Gastroesophageal sphincter (tissue), 4 donors: ENCODE measurements around the gene CPNE1. TPM values are rescaled to one million over a fixed set of nuclear protein-coding genes. Genes with fewer than 3 reads are reported as not detected.

Experiments
- ATAC-seq: fragments of 150-250 bp; one replicate; pipeline ENCODE4 v1.9.1; 2016; ENCODE audit warnings: mild to moderate bottlenecking, moderate library complexity
- H3K27ac ChIP-seq, 4 donors: fragments of 200-600 bp; sonication (generic) in 3 of 4; 1 replicate in 3 of 4; 2 replicates in 1 of 4; pipeline ENCODE4 v1.5.1; 2016 to 2019
- H3K27me3 ChIP-seq: fragments of 200-600 bp; sonication (generic); one replicate; pipeline ENCODE4 v1.5.1; 2019
- H3K36me3 ChIP-seq, 2 donors: fragments of 200-600 bp; sonication (generic); one replicate each; pipeline ENCODE4 v1.5.1; 2019; ENCODE audit warnings: control low read depth in 1 of 2
- H3K4me1 ChIP-seq, 3 donors: fragments of 200-600 bp; sonication (generic); 1 replicate in 2 of 3; 2 replicates in 1 of 3; pipeline ENCODE4 v1.5.1; 2016 to 2019; ENCODE audit warnings: control low read depth in 2 of 3
- H3K4me3 ChIP-seq, 2 donors: fragments of 200-600 bp; sonication (generic); one replicate each; pipeline ENCODE4 v1.5.1; 2019; ENCODE audit warnings: mild to moderate bottlenecking in 1 of 2, moderate library complexity in 1 of 2
- H3K9me3 ChIP-seq, 3 donors: fragments of 200-600 bp; sonication (generic); one replicate each; pipeline ENCODE4 v1.5.1; 2017 to 2019; ENCODE audit warnings: control low read depth in 2 of 3
- CTCF ChIP-seq, 4 experiments: fragments of 200-600 bp in 2 of 4; fragments of 450-650 bp in 2 of 4; sonication (generic) in 1 of 4; IDR thresholded peaks; one replicate each; pipeline ENCODE4 v1.5.1; 2017 to 2019; ENCODE audit warnings: antibody characterized with exemption in 4 of 4, mild to moderate bottlenecking in 2 of 4, moderate library complexity in 2 of 4
- EP300 ChIP-seq: sonication (generic); formaldehyde crosslinking; IDR thresholded peaks from one replicate; pipeline ENCODE4 v1.6.1; 2017; ENCODE audit warnings: antibody characterized with exemption, mild to moderate bottlenecking
- POLR2A ChIP-seq, 2 donors: fragments of 450-650 bp; IDR thresholded peaks; one replicate each; pipeline ENCODE4 v1.6.1; 2017; ENCODE audit warnings: antibody characterized with exemption in 2 of 2, mild to moderate bottlenecking in 2 of 2, moderate library complexity in 1 of 2
- POLR2AphosphoS5 ChIP-seq: sonication (generic); formaldehyde crosslinking; IDR thresholded peaks from one replicate; pipeline ENCODE4 v1.6.1; 2017; ENCODE audit warnings: antibody characterized with exemption
- WGBS, 2 donors: methylation state at CpG; one replicate each; pipeline ENCODE4 v1.1.5; 2018; ENCODE audit warnings: low coverage in 1 of 2; 5-methylcytosine and 5-hydroxymethylcytosine counted together
- total RNA-seq, 4 donors: library from RNA; depleted of rRNA; stranded (reverse); fragments of >200 nt; gene quantifications; one replicate each; pipeline ENCODE4 v1.1.0, GENCODE V29; 2016

CPNE1 gene
- total RNA-seq, 4 donors from 2014 or later = 43.8 to 131 (median 95.2) TPM

DNA sequence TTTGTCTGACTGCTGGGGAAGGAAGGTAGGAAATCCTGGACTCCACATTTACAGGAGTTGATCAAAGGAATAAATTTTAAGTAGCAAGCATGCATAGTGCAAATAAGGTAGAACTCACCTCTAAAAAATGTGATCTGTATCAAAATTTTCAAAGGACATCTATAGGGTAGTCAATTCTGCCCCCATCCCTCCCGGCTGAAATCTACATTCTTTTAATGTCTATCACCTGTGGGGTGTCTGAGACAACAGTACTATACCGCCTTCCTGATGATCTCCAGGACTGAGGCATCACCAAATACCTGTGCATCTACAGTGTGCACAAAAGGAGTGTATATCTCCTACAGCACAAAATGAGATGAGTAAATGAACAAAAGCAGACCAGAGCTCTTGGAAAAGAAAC lies 19.9 kb downstream of the CPNE1 start:
- Histone ChIP-seq H3K27ac (no peak overlapping the region), H3K27me3 (no peaks in the 10 kb centered on the region), H3K9me3 (no peaks in the 10 kb centered on the region), H3K4me3 (no peak overlapping the region), H3K4me1 (peaks cover 0 to 52% (median 7%) of the 10 kb centered on the region in 3 donors), H3K36me3 (no peaks in the 10 kb centered on the region)
- ATAC-seq = no peak
- WGBS, 2 donors = 75 to 90% methylated on average over 2 of the region's 2 CpGs
- TF ChIP-seq POLR2A (IDR thresholded peaks at IDR 0.05) (no peak), EP300 (no peak), CTCF (IDR thresholded peaks at IDR 0.05) (no peak), POLR2AphosphoS5 (no peak)

DNA sequence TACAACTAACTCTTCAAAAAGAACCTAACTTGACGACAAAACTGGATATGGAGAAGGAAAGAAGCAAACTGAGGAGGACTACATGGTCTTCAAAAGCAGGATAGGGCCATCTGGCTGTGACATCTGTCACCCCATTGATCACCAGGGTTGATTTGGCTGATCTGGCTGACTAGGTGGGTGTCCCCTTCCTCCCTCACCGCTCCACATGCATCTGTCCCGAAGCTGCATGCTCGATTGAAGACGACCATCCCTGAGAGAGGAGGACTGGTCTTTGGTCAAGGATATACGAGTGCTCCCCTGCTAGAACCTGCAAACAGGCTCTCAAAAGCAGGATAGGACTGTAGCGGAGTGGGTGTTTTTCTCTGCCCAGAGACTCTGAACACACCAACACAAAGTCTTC lies 21.7 kb downstream of the CPNE1 start:
- Histone ChIP-seq H3K36me3 (no peaks in the 10 kb centered on the region), H3K4me3 (no peak overlapping the region), H3K4me1 (peaks cover 0 to 48% (median 0%) of the 10 kb centered on the region in 3 donors), H3K9me3 (no peaks in the 10 kb centered on the region), H3K27me3 (no peaks in the 10 kb centered on the region), H3K27ac (no peak overlapping the region)
- no peak for ATAC-seq
- 70 to 84% methylated on average over 2 to 5 of the region's 7 CpGs for WGBS, 2 donors
- TF ChIP-seq CTCF (IDR thresholded peaks at IDR 0.05) (no peak), EP300 (no peak), POLR2A (IDR thresholded peaks at IDR 0.05) (no peak), POLR2AphosphoS5 (no peak)

- Histone ChIP-seq H3K36me3 (no peaks in the 10 kb centered on the region), H3K27me3 (no peaks in the 10 kb centered on the region), H3K27ac (no peak overlapping the region), H3K4me1 (peaks cover 0 to 40% (median 0%) of the 10 kb centered on the region in 3 donors), H3K4me3 (no peak overlapping the region), H3K9me3 (no peaks in the 10 kb centered on the region)
- no peak for ATAC-seq
- WGBS, 2 donors = 91 to 97% methylated on average over 3 to 4 of the region's 4 CpGs
- TF ChIP-seq EP300 (no peak), POLR2AphosphoS5 (no peak), POLR2A (IDR thresholded peaks at IDR 0.05) (no peak), CTCF (IDR thresholded peaks at IDR 0.05) (no peak)
Observed at GRCh38 chr20:35641743-35642142, 23.0 kb downstream of the CPNE1 start.

GRCh38 chr20:35640724-35641123 lies 24.0 kb downstream of the CPNE1 start:
- Histone ChIP-seq H3K4me3 (no peak overlapping the region), H3K4me1 (peaks cover 0 to 48% (median 0%) of the 10 kb centered on the region in 3 donors), H3K27me3 (no peaks in the 10 kb centered on the region), H3K27ac (no peak overlapping the region), H3K9me3 (no peaks in the 10 kb centered on the region), H3K36me3 (no peaks in the 10 kb centered on the region)
- TF ChIP-seq EP300 = no peak
- no peak for TF ChIP-seq POLR2AphosphoS5
- no peak for TF ChIP-seq POLR2A (IDR thresholded peaks at IDR 0.05)
- no peak for TF ChIP-seq CTCF (IDR thresholded peaks at IDR 0.05)
- ATAC-seq = no peak
- 73 to 96% methylated on average over 3 of the region's 3 CpGs for WGBS, 2 donors

DNA sequence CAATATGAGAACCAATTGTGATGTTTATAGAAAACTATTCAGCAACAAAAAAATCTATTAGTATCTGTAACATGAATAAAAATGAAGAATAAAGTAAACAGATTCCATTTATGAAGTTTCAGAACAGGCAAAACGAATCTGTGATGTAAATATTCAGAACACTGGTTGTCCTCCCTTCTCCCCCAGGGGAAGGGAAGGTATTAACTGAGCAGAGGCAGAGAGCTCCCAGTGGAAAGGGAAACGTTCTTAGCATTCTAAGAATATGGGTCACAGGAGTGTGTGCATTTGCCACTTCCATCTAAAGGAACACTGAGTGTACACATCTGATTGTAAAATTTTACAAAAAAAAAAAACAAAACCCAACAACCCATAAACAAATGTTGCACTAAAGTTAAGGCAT lies 25.9 kb downstream of the CPNE1 start:
- no peaks in the 10 kb centered on the region for H3K36me3 ChIP-seq
- no peak for TF ChIP-seq POLR2AphosphoS5
- TF ChIP-seq EP300 = no peak
- no peak overlapping the region for H3K27ac ChIP-seq
- WGBS, 2 donors = 0 to 36% methylated on average over 1 to 2 of the region's 2 CpGs
- ATAC-seq = no peak
- H3K4me3 ChIP-seq = no peak overlapping the region
- H3K27me3 ChIP-seq = no peaks in the 10 kb centered on the region
- peaks cover 0 to 39% (median 0%) of the 10 kb centered on the region in 3 donors for H3K4me1 ChIP-seq
- H3K9me3 ChIP-seq = no peaks in the 10 kb centered on the region
